MM.1S (cell line): Measurements from ENCODE around the gene LAMC1.

ENCODE experiments used
- EZH2 ChIP-seq: fragments of 300-600 bp; sonication (generic); optimal IDR thresholded peaks from 2 replicates; pipeline ENCODE3; 2017; ENCODE audit warnings: low read depth, mild to moderate bottlenecking, antibody characterized with exemption, low read length, mixed read lengths
- EZH2phosphoT487 ChIP-seq: fragments of 300-600 bp; sonication (generic); IDR thresholded peaks from 2 replicates; pipeline ENCODE4 v1.6.1; 2018; ENCODE audit warnings: antibody characterized with exemption, low read length
- TF ChIP-seq, protein P1 (sequence below): fragments of 300-600 bp; sonication (generic); IDR thresholded peaks from 2 replicates; pipeline ENCODE4 v1.5.1; 2016; ENCODE audit warnings: antibody characterized with exemption, low read length, mixed read lengths

DNA sequence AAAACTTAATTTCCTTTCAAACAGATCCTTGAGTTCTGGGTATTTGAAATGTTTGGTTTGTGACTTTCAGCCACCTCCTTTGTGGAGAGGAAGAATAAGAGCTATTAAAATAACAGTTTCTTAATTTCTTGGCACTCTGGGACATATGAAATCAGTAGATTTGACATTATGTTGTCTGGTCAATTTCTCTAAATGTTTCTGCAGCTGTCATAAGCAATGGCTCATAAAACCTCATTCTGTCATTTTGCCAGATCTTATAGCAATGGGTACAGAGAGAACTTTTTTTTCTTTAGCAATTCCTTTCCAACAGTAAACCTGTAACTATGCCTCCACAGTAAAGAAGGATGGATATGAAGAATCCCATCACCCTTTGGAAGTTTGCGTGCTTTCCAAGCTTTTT is 52.6 kb downstream of the LAMC1 start:
- TF ChIP-seq, protein P1, sequence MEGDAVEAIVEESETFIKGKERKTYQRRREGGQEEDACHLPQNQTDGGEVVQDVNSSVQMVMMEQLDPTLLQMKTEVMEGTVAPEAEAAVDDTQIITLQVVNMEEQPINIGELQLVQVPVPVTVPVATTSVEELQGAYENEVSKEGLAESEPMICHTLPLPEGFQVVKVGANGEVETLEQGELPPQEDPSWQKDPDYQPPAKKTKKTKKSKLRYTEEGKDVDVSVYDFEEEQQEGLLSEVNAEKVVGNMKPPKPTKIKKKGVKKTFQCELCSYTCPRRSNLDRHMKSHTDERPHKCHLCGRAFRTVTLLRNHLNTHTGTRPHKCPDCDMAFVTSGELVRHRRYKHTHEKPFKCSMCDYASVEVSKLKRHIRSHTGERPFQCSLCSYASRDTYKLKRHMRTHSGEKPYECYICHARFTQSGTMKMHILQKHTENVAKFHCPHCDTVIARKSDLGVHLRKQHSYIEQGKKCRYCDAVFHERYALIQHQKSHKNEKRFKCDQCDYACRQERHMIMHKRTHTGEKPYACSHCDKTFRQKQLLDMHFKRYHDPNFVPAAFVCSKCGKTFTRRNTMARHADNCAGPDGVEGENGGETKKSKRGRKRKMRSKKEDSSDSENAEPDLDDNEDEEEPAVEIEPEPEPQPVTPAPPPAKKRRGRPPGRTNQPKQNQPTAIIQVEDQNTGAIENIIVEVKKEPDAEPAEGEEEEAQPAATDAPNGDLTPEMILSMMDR, result no peak
- TF ChIP-seq EZH2 (no peak), EZH2phosphoT487 (no peak)
